ENCODE data around the gene AKR1B15. TPM values are rescaled to one million over a fixed set of nuclear protein-coding genes. Genes with fewer than 3 reads are reported as not detected.
"Not testable (repeated sequence)": the region's sequence is repeated elsewhere in the genome, so short reads cannot be mapped to it uniquely, and the experiment has no call there.

AKR1B15 gene
- total RNA-seq, 1 donor from 2014 or later, result not detected

- DNase-seq, result no peak
Observed at GRCh38 chr7:134532954-134533218, 16.0 kb upstream of the AKR1B15 start.

GRCh38 chr7:134533288-134533771 lies 15.6 kb upstream of the AKR1B15 start:
- DNase-seq, result no peak

GRCh38 chr7:134534633-134535032 lies 14.3 kb upstream of the AKR1B15 start:
- no peak for DNase-seq

GRCh38 chr7:134535272-134535918 lies 13.5 kb upstream of the AKR1B15 start:
- no peak for DNase-seq

GRCh38 chr7:134535919-134536299 lies 13.0 kb upstream of the AKR1B15 start:
- no peak for DNase-seq

GRCh38 chr7:134536558-134536957 lies 12.4 kb upstream of the AKR1B15 start:
- DNase-seq, result not testable (repeated sequence)

- DNase-seq, result not testable (repeated sequence)
Observed at GRCh38 chr7:134537273-134537781, 11.6 kb upstream of the AKR1B15 start.

GRCh38 chr7:134539380-134540004 lies 9.4 kb upstream of the AKR1B15 start:
- no peak for DNase-seq

GRCh38 chr7:134541501-134542194 lies 7.3 kb upstream of the AKR1B15 start:
- not testable (repeated sequence) for DNase-seq

GRCh38 chr7:134542195-134542771 lies 6.6 kb upstream of the AKR1B15 start:
- no peak for DNase-seq

GRCh38 chr7:134545380-134545779 lies 3.5 kb upstream of the AKR1B15 start:
- DNase-seq, result no peak

- DNase-seq, result no peak
Observed at GRCh38 chr7:134545918-134546317, 3.0 kb upstream of the AKR1B15 start.

- no peak for DNase-seq
Observed at GRCh38 chr7:134546955-134547354, 2.0 kb upstream of the AKR1B15 start.

- DNase-seq, result peak; percentile 87
Observed at GRCh38 chr7:134547397-134548054, 1.4 kb upstream of the AKR1B15 start.

GRCh38 chr7:134549366-134549765 lies 456 bp downstream of the AKR1B15 start:
- no peak for DNase-seq

- DNase-seq, result no peak
Observed at GRCh38 chr7:134552105-134552504, 3.2 kb downstream of the AKR1B15 start.

- no peak for DNase-seq
Observed at GRCh38 chr7:134553976-134554375, 5.1 kb downstream of the AKR1B15 start.

GRCh38 chr7:134554417-134554966 lies 5.6 kb downstream of the AKR1B15 start:
- DNase-seq, result no peak

- DNase-seq, result no peak
Observed at GRCh38 chr7:134557391-134557790, 8.5 kb downstream of the AKR1B15 start.

GRCh38 chr7:134558370-134558769 lies 9.5 kb downstream of the AKR1B15 start:
- no peak for DNase-seq

- DNase-seq, result not testable (repeated sequence)
Observed at GRCh38 chr7:134561616-134562015, 12.7 kb downstream of the AKR1B15 start.

GRCh38 chr7:134562136-134562535 lies 13.2 kb downstream of the AKR1B15 start:
- DNase-seq, result peak; percentile 8

Measured in skin of body (tissue), 2 donors.